ENCODE results near the gene HOXC12.
A peak's percentile ranks its signal among the peaks of the same experiment; 100 is the strongest.

HOXC12 gene

DNA sequence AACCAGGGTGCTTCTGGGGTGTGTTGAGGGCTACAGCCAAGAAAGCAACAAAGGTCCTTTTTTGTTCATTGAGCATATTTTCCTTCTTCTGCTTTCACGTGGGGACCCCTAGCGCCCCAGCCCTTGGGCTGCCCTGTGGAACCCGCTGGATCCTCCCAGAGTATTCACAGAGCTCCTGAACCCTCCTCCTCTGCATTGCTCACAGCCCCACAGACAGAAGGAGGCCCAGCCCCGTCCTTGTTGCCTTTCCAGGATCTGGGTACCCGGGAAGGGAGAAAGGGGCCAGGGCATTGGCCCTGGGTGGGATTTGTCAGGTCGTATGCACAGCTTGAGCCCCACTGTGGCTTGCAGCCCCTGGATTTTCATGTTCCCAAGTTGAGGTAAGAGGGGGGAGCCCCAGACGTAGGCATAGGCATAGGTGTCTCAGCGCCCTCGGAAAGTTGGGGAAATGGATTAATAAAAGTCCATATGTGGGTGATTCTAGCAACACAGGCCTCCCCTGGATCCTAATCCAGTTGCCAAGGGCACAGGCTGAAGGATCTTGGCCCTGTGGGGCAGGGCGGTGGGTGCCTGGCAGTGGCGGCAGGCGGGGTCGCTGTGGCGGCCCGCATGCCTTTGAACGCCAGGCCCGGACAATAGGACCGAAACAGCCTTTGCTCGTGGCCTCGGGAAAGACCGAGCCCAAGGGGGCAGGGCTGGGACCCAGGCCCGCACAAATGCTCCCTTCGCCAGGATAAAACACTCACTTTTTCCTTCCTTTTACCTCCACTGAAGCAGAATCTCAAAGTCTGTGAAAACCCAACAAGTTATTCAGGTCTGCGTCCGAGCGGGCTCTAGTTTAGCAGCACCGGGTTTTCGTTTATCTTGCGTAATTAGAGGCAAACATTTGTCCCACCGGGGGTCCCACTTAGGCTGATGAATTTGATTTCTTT lies 27.2 kb downstream of the HOXC12 start:
- Histone ChIP-seq H3K9ac (ENCODE audit: low read length) (peak overlapping the region; percentile 9), H3K27ac (ENCODE audit: low read depth, low read length) (no peak overlapping the region), H3K27me3 (ENCODE audit: control insufficient read depth, insufficient read depth, low read length) (peaks cover 100% of the 10 kb centered on the region), H3K4me1 (ENCODE audit: control insufficient read depth, insufficient read depth, low read length) (0 out of 2 replicates have a peak, but pooled peaks cover 3% of the 10 kb centered on the region), H3K4me3 (ENCODE audit: low read depth, low read length) (no peak overlapping the region), H3K9me3 (ENCODE audit: control insufficient read depth, insufficient read depth, low read depth, low read length) (peaks cover 6% of the 10 kb centered on the region; the same call in 1 of the 2 replicates), H3K36me3 (ENCODE audit: control insufficient read depth, insufficient read depth, low read length) (no peaks in the 10 kb centered on the region)

DNA sequence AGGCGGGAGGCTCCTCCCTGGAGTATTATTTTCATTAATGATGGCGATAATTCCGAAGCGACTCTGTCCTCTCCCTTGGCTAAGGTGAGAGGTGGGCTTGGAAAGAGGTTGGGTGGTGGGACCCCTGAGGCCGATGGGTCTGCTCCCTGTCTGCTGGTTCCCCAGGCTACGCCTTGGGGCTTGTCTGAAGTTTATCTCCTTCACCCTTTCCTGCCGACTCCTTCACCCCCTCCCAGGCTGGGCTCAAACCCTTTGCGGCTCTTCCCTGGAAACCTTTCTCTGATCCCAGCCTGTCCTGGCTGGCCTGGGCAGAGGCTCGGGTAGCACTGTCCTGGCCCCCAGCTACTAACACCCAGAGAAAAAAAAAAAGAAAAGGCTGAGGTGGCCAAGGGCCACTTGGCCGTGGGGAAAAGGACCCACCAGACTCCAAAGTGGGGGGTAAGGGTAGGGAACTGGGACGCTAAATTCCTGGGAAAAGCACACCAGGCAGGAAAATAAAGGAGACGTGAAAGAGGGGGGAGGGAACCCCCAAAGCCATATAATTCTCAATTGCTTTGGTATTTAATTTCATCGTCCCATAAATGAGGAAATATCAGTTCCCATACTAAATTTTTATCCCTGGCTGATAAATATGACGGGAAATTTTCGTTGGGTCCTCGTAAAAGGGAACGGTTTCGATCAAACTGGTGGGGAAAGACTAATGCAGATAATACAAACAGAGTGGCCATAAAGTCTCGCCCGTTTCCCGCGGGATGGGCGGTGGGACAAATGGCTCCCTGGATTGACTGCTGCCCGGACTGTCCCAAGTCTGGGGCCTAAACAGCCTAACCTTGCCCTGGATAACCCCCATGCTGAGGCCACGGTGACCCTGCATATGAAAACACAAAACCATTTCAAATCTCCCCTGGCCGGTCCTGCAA lies 28.2 kb downstream of the HOXC12 start:
- Histone ChIP-seq H3K36me3 (ENCODE audit: control insufficient read depth, insufficient read depth, low read length) (no peaks in the 10 kb centered on the region), H3K27me3 (ENCODE audit: control insufficient read depth, insufficient read depth, low read length) (peaks cover 100% of the 10 kb centered on the region), H3K9ac (ENCODE audit: low read length) (peak overlapping the region; percentile 44), H3K4me3 (ENCODE audit: low read depth, low read length) (no peak overlapping the region), H3K4me1 (ENCODE audit: control insufficient read depth, insufficient read depth, low read length) (0 out of 2 replicates have a peak, but pooled peaks cover 3% of the 10 kb centered on the region), H3K27ac (ENCODE audit: low read depth, low read length) (no peak overlapping the region), H3K9me3 (ENCODE audit: control insufficient read depth, insufficient read depth, low read depth, low read length) (peaks cover 6% of the 10 kb centered on the region; the same call in 1 of the 2 replicates)

DNA sequence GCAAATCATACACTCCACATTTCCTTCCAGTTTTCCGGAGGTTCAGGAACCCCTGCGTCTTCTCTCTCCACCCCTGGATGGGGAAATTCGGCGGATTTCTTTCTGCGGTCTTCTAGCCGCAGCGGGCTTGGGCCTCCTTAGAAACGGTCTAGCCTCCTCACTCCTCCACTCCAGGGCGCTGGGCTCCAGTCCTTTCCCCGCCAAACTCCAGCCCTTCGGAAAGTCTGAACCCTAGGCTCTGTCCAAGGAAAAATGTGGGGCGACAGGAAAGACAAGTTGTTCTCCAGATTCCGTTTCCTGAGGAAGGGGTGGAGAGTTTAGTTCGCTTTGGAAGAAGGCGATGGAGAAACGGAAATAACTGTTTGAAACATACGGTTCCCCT lies 28.9 kb downstream of the HOXC12 start:
- peak overlapping the region; percentile 44 for H3K9ac ChIP-seq (ENCODE audit: low read length)
- H3K36me3 ChIP-seq (ENCODE audit: control insufficient read depth, insufficient read depth, low read length): no peaks in the 10 kb centered on the region
- H3K9me3 ChIP-seq (ENCODE audit: control insufficient read depth, insufficient read depth, low read depth, low read length): peaks cover 6% of the 10 kb centered on the region; the same call in 1 of the 2 replicates
- H3K27ac ChIP-seq (ENCODE audit: low read depth, low read length): no peak overlapping the region
- H3K4me1 ChIP-seq (ENCODE audit: control insufficient read depth, insufficient read depth, low read length): 0 out of 2 replicates have a peak, but pooled peaks cover 3% of the 10 kb centered on the region
- H3K27me3 ChIP-seq (ENCODE audit: control insufficient read depth, insufficient read depth, low read length): peaks cover 100% of the 10 kb centered on the region
- no peak overlapping the region for H3K4me3 ChIP-seq (ENCODE audit: low read depth, low read length)

- peaks cover 100% of the 10 kb centered on the region for H3K27me3 ChIP-seq (ENCODE audit: control insufficient read depth, insufficient read depth, low read length)
- no peaks in the 10 kb centered on the region for H3K36me3 ChIP-seq (ENCODE audit: control insufficient read depth, insufficient read depth, low read length)
- H3K27ac ChIP-seq (ENCODE audit: low read depth, low read length): no peak overlapping the region
- no peak overlapping the region for H3K4me3 ChIP-seq (ENCODE audit: low read depth, low read length)
- 0 out of 2 replicates have a peak, but pooled peaks cover 3% of the 10 kb centered on the region for H3K4me1 ChIP-seq (ENCODE audit: control insufficient read depth, insufficient read depth, low read length)
- peak overlapping the region; percentile 44 for H3K9ac ChIP-seq (ENCODE audit: low read length)
- peaks cover 6% of the 10 kb centered on the region; the same call in 1 of the 2 replicates for H3K9me3 ChIP-seq (ENCODE audit: control insufficient read depth, insufficient read depth, low read depth, low read length)
Measured at GRCh38 chr12:53983950-53984572, 29.4 kb downstream of the HOXC12 start.

DNA sequence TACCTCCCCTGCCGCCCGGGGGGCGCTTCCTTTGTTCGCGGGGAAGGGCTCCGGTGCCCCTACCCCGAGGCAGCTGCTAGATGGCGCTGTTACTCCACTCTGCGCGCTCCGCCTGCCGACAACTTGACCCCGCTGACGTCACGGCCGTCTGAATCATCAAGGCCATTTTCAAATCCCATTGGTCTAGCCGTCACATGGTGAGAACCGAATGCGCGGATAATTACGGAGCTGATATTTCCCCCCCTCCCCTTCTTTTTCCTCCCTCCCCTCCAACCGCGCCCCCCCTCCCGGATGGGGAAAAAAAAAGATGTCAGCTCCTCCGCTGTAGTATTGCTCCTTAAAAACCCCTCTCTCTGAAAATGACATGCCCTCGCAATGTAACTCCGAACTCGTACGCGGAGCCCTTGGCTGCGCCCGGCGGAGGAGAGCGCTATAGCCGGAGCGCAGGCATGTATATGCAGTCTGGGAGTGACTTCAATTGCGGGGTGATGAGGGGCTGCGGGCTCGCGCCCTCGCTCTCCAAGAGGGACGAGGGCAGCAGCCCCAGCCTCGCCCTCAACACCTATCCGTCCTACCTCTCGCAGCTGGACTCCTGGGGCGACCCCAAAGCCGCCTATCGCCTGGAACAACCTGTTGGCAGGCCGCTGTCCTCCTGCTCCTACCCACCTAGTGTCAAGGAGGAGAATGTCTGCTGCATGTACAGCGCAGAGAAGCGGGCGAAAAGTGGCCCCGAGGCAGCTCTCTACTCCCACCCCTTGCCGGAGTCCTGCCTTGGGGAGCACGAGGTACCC lies 30.4 kb downstream of the HOXC12 start, which contains the start of gene HOXC10:
Gene HOXC10, plus strand, starts transcription at position 246 of the 791 bp plus-strand sequence. Its CDS starts 114 bp downstream, at position 360.
- H3K9ac ChIP-seq (ENCODE audit: low read length): peak within 1 kb of the TSS; percentile 64
- H3K27ac ChIP-seq (ENCODE audit: low read depth, low read length): no peak within 1 kb of the TSS

GRCh38 chr12:53985692-53985993 lies 30.9 kb downstream of the HOXC12 start:
- Histone ChIP-seq H3K27me3 (ENCODE audit: control insufficient read depth, insufficient read depth, low read length) (peaks cover 100% of the 10 kb centered on the region), H3K4me3 (ENCODE audit: low read depth, low read length) (peak overlapping the region; percentile 39), H3K9ac (ENCODE audit: low read length) (peak overlapping the region; percentile 64), H3K36me3 (ENCODE audit: control insufficient read depth, insufficient read depth, low read length) (no peaks in the 10 kb centered on the region), H3K9me3 (ENCODE audit: control insufficient read depth, insufficient read depth, low read depth, low read length) (peaks cover 6% of the 10 kb centered on the region; the same call in 1 of the 2 replicates), H3K27ac (ENCODE audit: low read depth, low read length) (no peak overlapping the region), H3K4me1 (ENCODE audit: control insufficient read depth, insufficient read depth, low read length) (0 out of 2 replicates have a peak, but pooled peaks cover 3% of the 10 kb centered on the region)

More for the DNA sequence above, 30.4 kb downstream of the HOXC12 start, which contains the start of gene HOXC10:
- peak within 1 kb of the TSS; percentile 39 for H3K4me3 ChIP-seq (ENCODE audit: low read depth, low read length)
- peaks cover 6% of the 10 kb centered on the region; the same call in 1 of the 2 replicates for H3K9me3 ChIP-seq (ENCODE audit: control insufficient read depth, insufficient read depth, low read depth, low read length)
- peaks cover 100% of the 10 kb centered on the region for H3K27me3 ChIP-seq (ENCODE audit: control insufficient read depth, insufficient read depth, low read length)
- 0 out of 2 replicates have a peak, but pooled peaks cover 3% of the 10 kb centered on the region for H3K4me1 ChIP-seq (ENCODE audit: control insufficient read depth, insufficient read depth, low read length)
- no peaks in the 10 kb centered on the region for H3K36me3 ChIP-seq (ENCODE audit: control insufficient read depth, insufficient read depth, low read length)

DNA sequence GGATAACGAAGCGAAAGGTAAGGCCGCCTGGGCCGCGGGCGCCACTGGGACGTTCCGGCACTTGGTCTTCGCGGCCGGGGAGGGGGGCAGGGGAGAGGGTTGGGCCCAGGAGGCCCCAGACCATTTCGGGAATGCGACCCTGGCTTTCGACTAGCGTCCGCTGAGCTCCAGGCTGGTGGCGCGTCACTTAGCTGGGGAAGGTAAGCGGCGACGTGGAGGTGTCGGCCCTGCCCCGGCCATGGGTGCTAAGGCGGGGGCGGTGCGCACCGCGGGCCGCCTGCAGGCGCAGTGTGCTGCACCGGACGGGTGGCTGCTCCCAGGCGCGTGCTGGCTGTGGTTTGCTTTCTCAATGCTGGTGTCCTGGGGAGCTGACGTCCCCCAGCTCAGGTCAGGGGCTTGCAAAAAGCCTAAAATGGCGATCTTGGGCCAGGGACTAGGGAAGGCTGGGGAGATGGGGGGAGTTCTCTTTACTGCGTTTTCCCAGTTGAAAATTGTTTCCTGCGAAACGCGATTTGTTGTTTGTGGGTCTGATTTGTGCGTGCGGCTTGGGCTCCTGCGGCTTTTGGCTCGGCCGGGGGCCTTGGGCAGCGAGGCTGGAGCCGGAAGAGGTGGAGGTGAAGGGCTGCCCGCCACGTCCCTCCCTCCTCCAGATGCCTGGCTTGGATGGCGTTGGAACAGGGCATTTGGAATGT lies 31.4 kb downstream of the HOXC12 start:
- Histone ChIP-seq H3K27ac (ENCODE audit: low read depth, low read length) (no peak overlapping the region), H3K9me3 (ENCODE audit: control insufficient read depth, insufficient read depth, low read depth, low read length) (peaks cover 6% of the 10 kb centered on the region; the same call in 1 of the 2 replicates), H3K4me1 (ENCODE audit: control insufficient read depth, insufficient read depth, low read length) (0 out of 2 replicates have a peak, but pooled peaks cover 3% of the 10 kb centered on the region), H3K36me3 (ENCODE audit: control insufficient read depth, insufficient read depth, low read length) (no peaks in the 10 kb centered on the region), H3K9ac (ENCODE audit: low read length) (peak overlapping the region; percentile 64), H3K4me3 (ENCODE audit: low read depth, low read length) (peak overlapping the region; percentile 39), H3K27me3 (ENCODE audit: control insufficient read depth, insufficient read depth, low read length) (peaks cover 100% of the 10 kb centered on the region)

DNA sequence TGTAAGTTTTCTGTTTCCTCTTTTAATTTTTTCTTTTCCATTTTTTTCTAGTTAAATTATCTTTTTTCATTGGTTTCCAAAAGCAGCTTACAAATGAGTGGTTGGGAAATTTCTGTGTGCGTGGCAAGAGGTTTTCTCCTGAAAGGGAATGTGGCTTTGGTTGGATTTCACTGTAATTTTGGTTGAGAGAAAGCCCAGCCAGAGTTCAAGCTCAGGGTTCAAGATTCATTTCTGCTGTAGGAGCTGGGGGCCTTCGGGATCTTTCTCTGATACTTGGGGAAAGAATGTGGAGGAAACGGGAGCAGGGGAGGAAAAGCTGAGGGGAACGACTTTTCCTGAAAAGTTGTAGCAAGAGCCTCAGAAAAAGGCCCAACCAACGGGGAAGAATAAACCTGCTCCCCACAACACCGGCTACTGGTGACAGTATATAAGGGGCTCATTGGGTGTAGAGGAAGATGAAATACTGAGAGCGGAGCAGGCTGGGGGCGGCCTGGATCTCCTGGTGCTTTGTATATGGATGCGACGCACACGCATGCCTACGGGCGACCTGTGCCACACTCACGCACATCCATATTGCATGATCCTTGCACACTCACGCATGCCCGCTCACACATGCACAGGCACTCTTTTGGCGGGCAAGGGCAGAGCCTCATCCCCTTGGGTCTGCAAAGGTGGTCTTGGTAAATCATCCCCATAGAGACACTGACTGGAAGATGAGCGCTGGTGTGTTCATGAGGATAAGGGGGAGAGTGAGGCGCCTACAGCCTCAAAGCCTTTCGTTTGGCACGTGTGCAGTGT lies 32.2 kb downstream of the HOXC12 start:
- Histone ChIP-seq H3K9me3 (ENCODE audit: control insufficient read depth, insufficient read depth, low read depth, low read length) (peaks cover 6% of the 10 kb centered on the region; the same call in 1 of the 2 replicates), H3K9ac (ENCODE audit: low read length) (peak overlapping the region; percentile 38), H3K27me3 (ENCODE audit: control insufficient read depth, insufficient read depth, low read length) (peaks cover 100% of the 10 kb centered on the region), H3K4me3 (ENCODE audit: low read depth, low read length) (peak overlapping the region; percentile 39; the same call in 1 of the 2 replicates), H3K36me3 (ENCODE audit: control insufficient read depth, insufficient read depth, low read length) (no peaks in the 10 kb centered on the region), H3K4me1 (ENCODE audit: control insufficient read depth, insufficient read depth, low read length) (0 out of 2 replicates have a peak, but pooled peaks cover 3% of the 10 kb centered on the region), H3K27ac (ENCODE audit: low read depth, low read length) (no peak overlapping the region)

GRCh38 chr12:53987787-53988230 lies 33.1 kb downstream of the HOXC12 start:
- H3K4me3 ChIP-seq (ENCODE audit: low read depth, low read length): no peak overlapping the region; the same call in 1 of the 2 replicates
- peak overlapping the region; percentile 58 for H3K9ac ChIP-seq (ENCODE audit: low read length)
- H3K27ac ChIP-seq (ENCODE audit: low read depth, low read length): no peak overlapping the region
- H3K4me1 ChIP-seq (ENCODE audit: control insufficient read depth, insufficient read depth, low read length): no peaks in the 10 kb centered on the region
- no peaks in the 10 kb centered on the region for H3K36me3 ChIP-seq (ENCODE audit: control insufficient read depth, insufficient read depth, low read length)
- peaks cover 100% of the 10 kb centered on the region for H3K27me3 ChIP-seq (ENCODE audit: control insufficient read depth, insufficient read depth, low read length)
- H3K9me3 ChIP-seq (ENCODE audit: control insufficient read depth, insufficient read depth, low read depth, low read length): peaks cover 6% of the 10 kb centered on the region; the same call in 1 of the 2 replicates

Measured in HUES6 (cell line).